ENCODE data around the gene ENTHD1. TPM values are rescaled to one million over a fixed set of nuclear protein-coding genes. Genes with fewer than 3 reads are reported as not detected.
"Not testable (repeated sequence)": the region's sequence is repeated elsewhere in the genome, so short reads cannot be mapped to it uniquely, and the experiment has no call there.

Gene ENTHD1
- total RNA-seq, 1 experiment from 2014 or later, result 41.5 TPM

- in situ Hi-C loops (cut with HindIII; ENCODE audit: low pct_unique_long_range_greater_than_20kb, low sequenced_read_pairs), result no loop called here
- peak; percentile 81 for DNase-seq (ENCODE audit: low read depth, low spot score)
Measured at GRCh38 chr22:39908136-39908535, 14.6 kb upstream of the ENTHD1 start.

- in situ Hi-C loops (cut with HindIII; ENCODE audit: low pct_unique_long_range_greater_than_20kb, low sequenced_read_pairs), result no loop called here
- no peak for DNase-seq (ENCODE audit: low read depth, low spot score)
Measured at GRCh38 chr22:39907605-39908097, 14.1 kb upstream of the ENTHD1 start.

- in situ Hi-C loops (cut with HindIII; ENCODE audit: low pct_unique_long_range_greater_than_20kb, low sequenced_read_pairs), result no loop called here
- DNase-seq (ENCODE audit: low read depth, low spot score), result no peak
Measured at GRCh38 chr22:39907047-39907446, 13.5 kb upstream of the ENTHD1 start.

DNA sequence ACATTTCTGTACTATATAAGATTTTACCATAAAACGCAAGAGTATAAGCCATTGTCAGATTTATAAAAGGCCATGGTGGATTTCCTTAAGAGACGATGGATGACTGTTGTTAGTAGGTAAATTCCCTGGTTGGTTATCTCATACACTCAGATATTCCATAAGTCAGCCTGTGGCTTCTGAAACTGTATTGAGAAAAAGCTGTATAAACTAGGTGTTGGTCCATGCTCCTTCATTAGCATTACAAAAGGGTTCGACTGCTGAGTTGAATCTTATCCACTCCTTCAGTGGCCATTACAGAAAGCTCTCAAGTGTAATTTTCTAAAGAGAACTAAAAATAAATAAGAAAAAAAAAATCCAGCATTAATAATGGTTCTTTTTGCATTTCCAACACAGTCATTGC is 12.6 kb upstream of the ENTHD1 start:
- DNase-seq (ENCODE audit: low read depth, low spot score), result no peak
- in situ Hi-C loops (cut with HindIII; ENCODE audit: low pct_unique_long_range_greater_than_20kb, low sequenced_read_pairs), result no loop called here

DNA sequence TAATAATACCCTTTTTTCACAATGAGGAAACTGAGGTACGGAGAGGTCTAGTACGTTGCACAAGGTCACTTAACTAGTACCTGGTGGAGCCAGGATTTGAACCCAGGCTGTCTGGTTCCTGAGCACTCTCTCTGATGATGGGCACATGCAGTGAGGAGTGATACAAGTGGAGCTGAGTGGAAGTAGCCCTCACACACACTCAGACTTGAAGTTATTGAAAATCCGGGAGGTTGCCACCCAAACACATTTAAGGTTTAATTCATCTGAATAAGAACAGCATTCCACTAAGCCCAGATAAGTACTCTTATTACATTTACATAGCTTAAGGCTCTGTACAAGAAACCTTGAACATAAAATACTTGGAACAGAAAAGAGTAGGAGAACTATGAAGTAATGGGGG is 12.1 kb upstream of the ENTHD1 start:
- in situ Hi-C loops (cut with HindIII; ENCODE audit: low pct_unique_long_range_greater_than_20kb, low sequenced_read_pairs), result no loop called here
- DNase-seq (ENCODE audit: low read depth, low spot score), result no peak

GRCh38 chr22:39904862-39905261 is 11.3 kb upstream of the ENTHD1 start:
- no peak for DNase-seq (ENCODE audit: low read depth, low spot score)
- in situ Hi-C loops (cut with HindIII; ENCODE audit: low pct_unique_long_range_greater_than_20kb, low sequenced_read_pairs), result no loop called here

DNA sequence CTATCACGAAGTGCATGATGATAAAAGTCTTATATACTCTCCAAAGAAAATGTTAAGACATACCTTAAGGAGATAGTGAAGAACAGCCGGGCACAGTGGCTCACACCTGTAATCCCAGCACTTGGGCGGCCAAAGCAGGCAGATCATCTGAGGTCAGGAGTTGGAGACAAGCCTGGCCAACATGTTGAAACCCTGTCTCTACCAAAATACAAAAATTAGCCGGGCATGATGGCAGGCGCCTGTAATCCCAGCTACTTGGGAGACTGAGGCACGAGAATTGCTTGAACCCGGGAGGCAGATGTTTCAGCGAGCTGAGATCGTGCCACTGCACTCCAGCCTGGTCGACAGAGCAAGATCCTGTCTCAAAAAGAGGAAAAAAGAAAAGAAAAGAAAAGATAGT is 10.5 kb upstream of the ENTHD1 start:
- DNase-seq (ENCODE audit: low read depth, low spot score); in situ Hi-C loops (cut with HindIII; ENCODE audit: low pct_unique_long_range_greater_than_20kb, low sequenced_read_pairs): not testable (repeated sequence)

- no peak for DNase-seq (ENCODE audit: low read depth, low spot score)
- in situ Hi-C loops (cut with HindIII; ENCODE audit: low pct_unique_long_range_greater_than_20kb, low sequenced_read_pairs), result no loop called here
Measured at GRCh38 chr22:39901565-39902146, 8.1 kb upstream of the ENTHD1 start.

- in situ Hi-C loops (cut with HindIII; ENCODE audit: low pct_unique_long_range_greater_than_20kb, low sequenced_read_pairs), result no loop called here
- no peak for DNase-seq (ENCODE audit: low read depth, low spot score)
Measured at GRCh38 chr22:39900306-39901227, 7.0 kb upstream of the ENTHD1 start, which contains the start of gene GRAP2. Gene GRAP2 (plus strand): TSS chr22:39901084. CDS start chr22:39947107, 46,023 bp downstream.

GRCh38 chr22:39898997-39899396 is 5.4 kb upstream of the ENTHD1 start:
- in situ Hi-C loops (cut with HindIII; ENCODE audit: low pct_unique_long_range_greater_than_20kb, low sequenced_read_pairs), result no loop called here
- DNase-seq (ENCODE audit: low read depth, low spot score), result no peak

DNA sequence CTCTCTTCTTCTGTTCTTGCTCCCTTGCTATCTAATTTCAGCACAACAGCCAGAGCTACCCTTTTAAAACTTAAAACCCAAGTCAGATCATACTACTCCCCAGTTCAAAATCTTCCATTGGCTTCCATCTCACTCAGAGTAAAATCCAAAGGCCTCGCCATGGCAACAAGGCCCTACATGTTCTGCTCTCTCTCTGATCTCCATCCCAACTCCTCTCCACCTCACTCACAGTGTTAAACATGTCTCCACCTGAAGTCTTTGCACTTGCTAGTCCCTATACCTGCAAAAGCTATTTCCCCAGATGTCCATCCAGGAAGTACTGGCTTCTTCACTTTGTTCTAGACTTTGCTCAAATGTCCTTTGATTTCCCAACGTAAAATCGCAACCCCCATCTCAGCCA is 4.3 kb upstream of the ENTHD1 start:
- in situ Hi-C loops (cut with HindIII; ENCODE audit: low pct_unique_long_range_greater_than_20kb, low sequenced_read_pairs), result no loop called here
- no peak for DNase-seq (ENCODE audit: low read depth, low spot score)

DNA sequence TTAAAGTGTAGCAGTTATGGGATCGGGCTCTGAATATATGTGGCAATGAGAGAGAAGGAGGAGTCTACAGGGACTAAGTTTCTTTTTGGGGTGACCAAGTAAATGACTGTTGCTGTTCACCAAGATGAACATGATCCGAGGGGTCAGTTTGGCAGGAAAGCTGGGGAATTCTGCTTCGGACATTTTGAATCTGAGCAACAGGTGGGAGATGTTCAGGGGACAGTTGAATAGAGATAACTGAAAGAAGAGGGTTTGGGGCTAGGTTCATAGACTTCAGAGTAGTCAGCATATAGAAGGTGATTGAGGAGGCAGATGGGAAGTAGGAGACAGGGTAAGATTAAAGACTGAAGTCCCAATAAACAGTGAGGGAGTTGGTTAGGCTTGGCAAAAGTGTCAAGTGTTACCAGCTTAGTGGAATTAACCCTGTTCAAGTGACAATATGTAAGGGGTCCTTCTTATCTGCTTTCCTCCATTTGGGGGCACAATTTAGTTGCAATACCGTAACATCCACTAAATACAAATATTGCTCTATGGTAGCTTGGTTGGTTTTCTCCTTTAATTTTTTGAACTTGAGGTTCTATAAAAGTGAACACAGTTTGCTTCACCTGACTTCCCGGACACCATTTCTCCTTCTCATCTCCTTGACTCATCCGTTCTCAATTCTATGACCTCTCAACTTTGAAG is 2.9 kb upstream of the ENTHD1 start:
- no peak for DNase-seq (ENCODE audit: low read depth, low spot score)
- in situ Hi-C loops (cut with HindIII; ENCODE audit: low pct_unique_long_range_greater_than_20kb, low sequenced_read_pairs), result no loop called here

DNA sequence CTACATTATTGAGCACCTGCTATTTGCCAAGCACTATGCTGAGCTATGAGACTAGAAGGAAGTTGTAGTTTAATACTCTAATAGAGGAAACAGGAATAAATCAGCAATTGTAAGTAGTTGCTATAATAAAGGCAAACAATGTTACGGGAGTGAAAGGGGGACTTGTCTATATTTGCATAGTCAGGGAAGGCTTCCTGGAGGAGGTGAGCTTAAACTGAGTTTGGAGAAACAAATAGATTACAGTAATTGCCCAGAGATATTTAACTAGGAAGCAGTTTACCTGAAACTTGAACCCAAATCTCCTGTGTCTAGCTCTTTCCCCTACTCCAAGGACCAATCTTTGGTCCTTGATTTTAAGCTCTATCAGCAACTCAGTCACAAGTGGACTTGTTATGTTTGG is 2.1 kb upstream of the ENTHD1 start:
- DNase-seq (ENCODE audit: low read depth, low spot score), result no peak
- in situ Hi-C loops (cut with HindIII; ENCODE audit: low pct_unique_long_range_greater_than_20kb, low sequenced_read_pairs), result no loop called here

- no peak for DNase-seq (ENCODE audit: low read depth, low spot score)
- in situ Hi-C loops (cut with HindIII; ENCODE audit: low pct_unique_long_range_greater_than_20kb, low sequenced_read_pairs), result no loop called here
Measured at GRCh38 chr22:39894554-39895092, 1.1 kb upstream of the ENTHD1 start.

- DNase-seq (ENCODE audit: low read depth, low spot score); in situ Hi-C loops (cut with HindIII; ENCODE audit: low pct_unique_long_range_greater_than_20kb, low sequenced_read_pairs): not testable (repeated sequence)
Measured at GRCh38 chr22:39889924-39890323, 3.6 kb downstream of the ENTHD1 start.

DNA sequence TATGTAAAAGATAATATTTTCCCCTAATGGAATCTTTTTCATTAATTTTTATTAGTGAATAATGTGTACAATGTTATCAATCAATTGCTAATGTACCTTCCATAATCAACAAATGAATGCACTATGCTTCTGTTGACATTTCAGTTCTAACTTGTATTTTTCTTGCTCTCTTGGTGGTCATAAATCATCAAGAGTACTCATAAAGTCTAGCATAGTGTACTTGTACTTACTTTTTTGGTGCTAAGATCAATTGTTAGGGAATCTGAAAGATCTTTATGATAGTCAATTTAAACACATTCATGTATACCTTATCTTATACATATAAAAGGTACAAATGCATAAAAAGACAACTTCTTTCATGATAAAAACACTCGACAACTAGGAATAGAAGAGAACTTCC is 10.5 kb downstream of the ENTHD1 start:
- no peak for DNase-seq (ENCODE audit: low read depth, low spot score)
- in situ Hi-C loops (cut with HindIII; ENCODE audit: low pct_unique_long_range_greater_than_20kb, low sequenced_read_pairs), result no loop called here

DNA sequence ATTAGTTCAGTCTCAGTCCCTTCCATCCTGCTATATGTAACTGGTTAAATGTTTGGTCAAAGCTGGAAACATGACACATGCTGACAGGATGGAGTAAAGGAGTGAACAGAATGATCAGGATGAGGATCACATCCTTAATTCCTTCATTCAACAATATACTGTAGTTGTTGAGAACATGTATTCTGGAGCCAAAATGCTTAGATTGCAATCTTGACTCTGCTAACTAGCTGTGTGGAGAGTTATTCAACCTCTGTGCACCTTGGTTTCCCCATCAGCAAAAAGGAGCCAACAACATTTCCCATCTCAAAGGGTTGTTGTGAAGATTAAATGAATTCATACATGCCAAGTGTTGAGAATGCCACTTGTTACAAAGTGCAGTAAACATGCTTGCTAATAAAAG is 12.8 kb downstream of the ENTHD1 start:
- in situ Hi-C loops (cut with HindIII; ENCODE audit: low pct_unique_long_range_greater_than_20kb, low sequenced_read_pairs), result no loop called here
- no peak for DNase-seq (ENCODE audit: low read depth, low spot score)

All from SK-MEL-5 (cell line).